ENCODE measurements around the gene R3HDM4.

R3HDM4 gene

DNA sequence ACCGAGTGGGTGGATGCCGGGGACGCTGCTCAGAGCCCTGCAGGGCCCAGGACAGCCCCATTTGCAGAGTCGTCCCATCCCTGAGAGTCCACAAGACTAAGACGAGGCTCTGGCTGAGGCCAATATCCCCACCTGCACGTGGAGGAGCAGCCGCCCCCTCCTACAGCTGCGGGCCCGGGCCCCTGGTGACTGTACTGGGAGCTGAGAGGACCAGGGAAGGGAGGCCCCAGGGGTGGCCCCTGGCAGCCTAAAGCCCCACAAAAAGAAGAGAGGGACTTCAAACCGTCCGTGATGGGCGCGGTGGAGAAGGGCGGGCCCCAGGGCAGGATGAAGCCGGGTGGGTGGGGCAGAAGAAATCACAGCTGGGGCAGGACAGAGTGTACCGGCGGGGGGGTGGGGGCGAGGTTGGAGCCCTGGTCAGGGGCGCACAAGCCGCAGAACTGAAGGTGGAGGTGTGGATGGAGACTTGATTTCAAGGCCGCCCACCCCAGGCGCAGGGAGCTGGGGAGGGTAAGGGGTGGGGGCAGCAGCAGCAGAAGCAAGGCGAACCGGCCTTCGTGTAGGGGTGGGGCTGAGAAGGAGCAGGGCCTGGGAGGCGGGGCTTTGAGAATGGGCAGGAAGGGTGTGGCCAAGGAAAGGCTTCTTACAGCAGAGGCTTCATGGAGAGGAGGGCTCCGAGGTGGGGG lies 40.6 kb downstream of the R3HDM4 start:
- peak; percentile 89 for DNase-seq

- peak; percentile 30 for DNase-seq
Measured at GRCh38 chr19:871446-872265, 41.4 kb downstream of the R3HDM4 start.

- no peak for DNase-seq
Measured at GRCh38 chr19:870963-871401, 42.0 kb downstream of the R3HDM4 start.

DNA sequence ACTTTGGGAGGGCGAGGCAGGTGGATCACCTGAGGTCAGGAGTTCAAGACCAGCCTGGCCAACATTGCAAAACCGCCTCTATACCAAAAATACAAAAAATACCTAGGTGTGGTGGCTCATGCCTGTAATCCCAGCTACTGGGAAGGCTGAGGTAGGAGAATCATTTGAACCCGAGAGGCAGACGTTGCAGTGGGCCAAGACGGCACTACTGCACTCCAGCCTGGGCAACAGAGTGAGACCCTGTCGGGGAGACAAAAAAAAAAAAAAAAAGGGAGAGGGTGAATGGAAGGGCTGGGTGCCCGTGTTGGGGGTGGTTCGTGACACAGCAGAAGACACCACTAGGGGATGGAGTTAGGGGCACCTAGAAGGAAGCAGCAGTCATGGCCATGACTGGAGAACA lies 42.7 kb downstream of the R3HDM4 start:
- DNase-seq: no peak

DNA sequence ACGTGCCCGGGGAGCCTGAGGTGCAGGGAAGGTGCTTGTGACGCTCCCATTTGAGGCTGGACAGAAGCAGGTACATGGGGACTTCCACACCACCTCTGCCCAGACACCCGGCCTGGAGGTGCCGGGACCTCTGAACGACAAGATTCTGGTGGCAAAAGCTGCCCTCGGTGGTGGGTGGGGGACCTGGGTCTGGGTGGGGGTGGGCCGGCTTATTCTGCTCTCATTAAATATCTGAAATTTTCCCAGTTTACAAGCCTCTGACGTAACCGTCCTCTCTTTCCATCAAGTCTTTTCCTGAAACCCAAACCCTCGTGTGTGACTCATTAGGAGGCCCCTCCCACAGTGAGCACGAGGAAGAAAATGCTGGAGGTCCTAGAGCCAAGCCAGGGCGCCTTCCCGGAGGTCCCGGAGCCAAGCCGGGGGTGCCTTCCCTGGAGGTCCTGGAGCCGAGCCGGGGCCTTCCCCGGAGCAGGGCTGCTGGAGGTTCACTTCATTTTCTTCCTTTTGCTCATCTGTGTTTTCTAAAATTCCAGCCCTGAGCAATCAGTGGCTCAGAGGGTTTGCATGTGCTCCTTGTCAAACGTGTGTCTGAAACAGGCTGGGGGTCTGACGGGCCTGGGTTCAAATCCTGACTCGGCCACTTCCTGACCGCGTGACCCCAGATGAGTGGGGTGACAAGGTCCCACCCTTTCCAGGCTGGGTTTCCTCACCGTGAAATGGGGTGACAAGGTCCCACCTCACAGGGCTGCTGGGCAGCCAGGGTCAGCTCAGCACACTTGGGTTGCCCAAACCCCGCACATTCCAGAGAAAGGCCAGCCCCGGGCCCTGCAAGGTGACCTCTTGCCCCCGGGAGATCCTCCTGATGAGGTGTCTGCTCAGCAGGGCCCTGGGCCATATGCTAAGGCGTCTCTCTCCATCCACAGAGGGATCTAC lies 43.5 kb downstream of the R3HDM4 start:
- DNase-seq: peak; percentile 83

DNA sequence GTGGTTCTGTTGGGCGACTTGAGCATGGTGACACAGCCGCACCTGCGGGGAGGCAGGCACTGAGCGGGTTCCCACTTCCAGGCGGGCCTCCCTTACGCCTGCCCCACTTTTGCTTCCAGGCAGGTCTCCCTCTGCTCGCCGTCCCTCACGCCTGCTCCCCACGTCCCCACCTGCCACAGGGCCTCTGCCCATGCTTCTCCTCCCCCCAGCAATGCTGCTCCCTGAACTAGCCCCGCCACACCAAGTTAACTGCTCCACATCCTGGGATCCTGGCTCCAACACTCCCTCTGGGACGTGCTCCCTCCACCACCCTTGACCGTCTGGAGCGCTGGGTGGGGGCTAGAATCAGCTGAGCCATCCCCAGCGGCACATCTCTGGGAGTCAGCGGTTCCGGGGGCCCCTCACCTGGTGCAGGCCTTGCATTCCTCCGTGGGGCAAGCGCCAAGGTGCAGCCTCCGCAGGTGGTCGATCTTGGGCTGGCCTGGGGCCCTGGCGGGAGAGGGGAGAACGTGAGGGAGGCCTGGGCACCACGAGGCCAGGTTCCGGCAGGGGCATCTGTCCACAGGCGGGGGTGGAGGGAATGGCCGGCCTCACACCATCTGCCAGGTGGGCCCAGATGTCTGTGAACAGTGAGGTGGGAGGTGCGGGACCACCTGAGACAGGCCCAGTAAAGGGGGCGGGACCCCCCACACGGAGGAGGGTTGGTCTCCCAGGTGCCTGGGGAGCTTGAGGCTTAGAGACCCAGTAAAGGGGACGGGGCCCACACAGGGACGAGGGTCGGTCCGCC lies 44.4 kb downstream of the R3HDM4 start:
- DNase-seq: no peak

GRCh38 chr19:867855-868457 lies 45.1 kb downstream of the R3HDM4 start:
- DNase-seq: no peak

- DNase-seq: no peak
Measured at GRCh38 chr19:867301-867793, 45.7 kb downstream of the R3HDM4 start.

GRCh38 chr19:866769-867300 lies 46.2 kb downstream of the R3HDM4 start:
- no peak for DNase-seq

DNA sequence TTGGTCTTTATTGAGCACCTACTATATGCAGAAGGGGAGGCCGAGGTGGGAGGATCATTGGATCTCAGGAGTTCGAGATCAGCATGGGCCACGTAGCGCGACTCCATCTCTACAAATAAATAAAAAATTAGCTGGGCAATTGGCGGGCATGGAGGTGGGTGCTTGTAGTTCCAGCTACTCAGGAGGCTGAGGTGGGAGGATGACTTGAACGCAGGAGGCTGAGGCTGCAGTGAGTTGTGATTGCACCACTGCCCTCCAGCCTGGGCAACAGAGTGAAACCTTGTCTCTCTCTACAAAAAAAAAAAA lies 49.8 kb downstream of the R3HDM4 start:
- DNase-seq: no peak

DNA sequence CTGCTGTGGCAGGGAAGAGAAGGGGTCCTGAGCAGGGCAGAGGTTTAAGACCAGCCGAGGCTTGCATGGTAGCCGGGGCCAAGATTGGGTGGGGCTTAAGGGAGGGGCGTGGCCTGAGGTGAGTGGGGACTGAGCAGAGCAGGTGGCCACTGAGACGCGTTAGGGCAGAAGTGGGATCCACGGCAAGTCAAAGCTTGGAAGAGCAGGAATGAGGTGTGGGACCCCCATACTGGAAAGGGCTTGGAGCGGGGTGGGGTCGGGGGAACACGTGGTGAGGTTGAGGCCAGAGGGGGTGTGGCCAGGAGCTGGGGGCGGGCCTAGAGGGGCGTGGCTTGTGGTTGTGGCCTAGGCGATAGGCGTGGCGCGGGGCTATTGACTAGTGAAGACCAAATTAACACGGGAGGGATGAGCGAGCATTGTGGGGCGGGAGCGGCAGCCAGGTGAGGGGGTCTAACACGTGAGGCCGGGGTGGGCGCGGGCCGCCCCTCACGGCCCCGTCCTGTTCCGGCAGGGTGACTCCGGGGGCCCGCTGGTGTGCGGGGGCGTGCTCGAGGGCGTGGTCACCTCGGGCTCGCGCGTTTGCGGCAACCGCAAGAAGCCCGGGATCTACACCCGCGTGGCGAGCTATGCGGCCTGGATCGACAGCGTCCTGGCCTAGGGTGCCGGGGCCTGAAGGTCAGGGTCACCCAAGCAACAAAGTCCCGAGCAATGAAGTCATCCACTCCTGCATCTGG lies 50.3 kb downstream of the R3HDM4 start:
- DNase-seq: no peak

DNA sequence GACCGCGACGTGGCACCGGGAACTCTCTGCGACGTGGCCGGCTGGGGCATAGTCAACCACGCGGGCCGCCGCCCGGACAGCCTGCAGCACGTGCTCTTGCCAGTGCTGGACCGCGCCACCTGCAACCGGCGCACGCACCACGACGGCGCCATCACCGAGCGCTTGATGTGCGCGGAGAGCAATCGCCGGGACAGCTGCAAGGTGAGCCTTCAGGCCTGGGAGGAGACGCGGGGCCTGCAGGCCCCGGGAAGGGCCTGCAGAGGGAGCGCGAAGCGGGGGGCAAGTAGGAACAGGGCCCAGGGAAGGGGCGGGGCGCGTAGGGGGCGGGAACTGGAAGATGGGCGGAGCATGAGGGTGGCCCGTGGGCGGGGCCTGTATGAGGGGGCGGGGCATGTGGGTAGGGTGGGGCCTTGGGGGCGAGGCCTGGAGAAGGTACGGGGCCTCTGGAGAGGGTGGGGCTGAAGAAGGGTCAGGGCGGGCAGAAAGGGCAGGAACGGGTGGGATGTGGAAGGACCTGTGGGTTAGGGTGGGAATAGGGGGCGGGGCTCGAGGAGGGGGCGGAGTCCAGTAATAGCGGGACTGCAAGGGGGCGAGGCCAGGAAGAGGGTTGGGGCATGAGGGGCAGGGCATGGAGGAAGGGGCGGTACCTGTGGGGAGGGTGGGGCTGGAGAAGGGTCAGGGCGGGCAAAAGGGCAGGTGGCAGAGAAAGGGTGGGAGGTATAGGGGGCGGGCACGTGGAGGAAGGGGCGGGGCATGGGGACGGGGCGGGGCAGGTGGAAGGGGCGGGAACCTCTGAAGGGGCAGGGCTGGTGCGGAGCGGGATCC lies 51.1 kb downstream of the R3HDM4 start:
- DNase-seq: peak; percentile 35

GRCh38 chr19:861141-861755 lies 51.8 kb downstream of the R3HDM4 start:
- no peak for DNase-seq

- DNase-seq: no peak
Measured at GRCh38 chr19:858868-859843, 53.9 kb downstream of the R3HDM4 start, which contains the start of gene CFD. Gene CFD, plus strand, starts transcription at chr19:859664. Its CDS starts 26 bp downstream, at chr19:859690.

DNA sequence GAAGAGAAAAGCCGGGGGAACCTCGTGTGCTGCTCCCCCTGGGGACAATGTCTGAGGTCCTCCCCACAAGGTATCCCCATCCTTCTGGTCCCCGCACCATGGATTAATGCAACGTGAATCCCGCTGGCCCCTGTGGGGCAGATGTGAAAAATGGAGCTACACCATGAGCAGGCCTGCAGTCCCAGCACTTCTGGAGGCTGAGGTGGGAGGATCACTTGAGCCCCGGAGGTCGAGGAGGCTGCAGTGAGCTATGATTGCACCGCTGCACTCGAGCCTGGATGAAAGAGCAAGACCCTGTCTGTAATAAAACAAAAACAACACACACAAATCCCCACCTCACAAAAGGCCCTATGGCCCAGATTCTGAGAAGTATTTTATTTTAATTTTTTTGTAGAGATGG lies 54.7 kb downstream of the R3HDM4 start:
- no peak for DNase-seq

DNA sequence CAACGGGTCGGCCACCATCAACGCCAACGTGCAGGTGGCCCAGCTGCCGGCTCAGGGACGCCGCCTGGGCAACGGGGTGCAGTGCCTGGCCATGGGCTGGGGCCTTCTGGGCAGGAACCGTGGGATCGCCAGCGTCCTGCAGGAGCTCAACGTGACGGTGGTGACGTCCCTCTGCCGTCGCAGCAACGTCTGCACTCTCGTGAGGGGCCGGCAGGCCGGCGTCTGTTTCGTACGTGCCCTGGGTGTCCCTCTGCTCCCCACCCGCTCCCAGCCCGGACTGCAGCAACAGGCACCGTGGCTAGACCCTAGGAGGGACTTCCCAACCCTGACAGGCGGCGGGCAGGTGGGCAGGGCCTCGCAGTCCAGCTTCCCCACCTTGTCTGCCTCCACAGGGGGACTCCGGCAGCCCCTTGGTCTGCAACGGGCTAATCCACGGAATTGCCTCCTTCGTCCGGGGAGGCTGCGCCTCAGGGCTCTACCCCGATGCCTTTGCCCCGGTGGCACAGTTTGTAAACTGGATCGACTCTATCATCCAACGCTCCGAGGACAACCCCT lies 57.4 kb downstream of the R3HDM4 start:
- DNase-seq: no peak

- no peak for DNase-seq
Measured at GRCh38 chr19:855142-855541, 57.9 kb downstream of the R3HDM4 start.

- DNase-seq: no peak
Measured at GRCh38 chr19:854549-854948, 58.5 kb downstream of the R3HDM4 start.
